CD4-positive, alpha-beta T cell (primary cell): ENCODE results near the gene MAPKBP1. TPM values are rescaled to one million over a fixed set of nuclear protein-coding genes. Genes with fewer than 3 reads are reported as not detected.

Experiments
- ATAC-seq: fragments of 200-7000 bp; cut with Tn5 transposase; one replicate; pipeline ENCODE4 v1.10.0; 2022; ENCODE audit warnings: mild to moderate bottlenecking; ENCODE audit not compliant: poor library complexity
- CTCF ChIA-PET: fragments of 350-600 bp; sonication (Branson Sonifier 250); formaldehyde crosslinking; loops from one replicate; lab custom pipeline; 2021; ENCODE audit warnings: antibody characterized with exemption, inconsistent platforms; lab: Charles Lee
- POLR2A ChIA-PET: fragments of 350-600 bp; sonication (Branson Sonifier 250); formaldehyde crosslinking; loops from one replicate; lab custom pipeline; 2021; ENCODE audit warnings: antibody characterized with exemption, inconsistent platforms; lab: Charles Lee
- DNase-seq, 14 experiments: peaks; one replicate each; pipeline ENCODE4 v3.0.0-alpha.2; 2013 to 2020; ENCODE audit warnings: mixed read lengths in 2 of 14
- H3K27ac ChIP-seq, 2 donors: one replicate each; pipeline versions ENCODE4 v1.5.1 to v1.7.0; 2013; ENCODE audit warnings: low read length in 2 of 2, low read depth in 1 of 2, mild to moderate bottlenecking in 1 of 2
- H3K27me3 ChIP-seq, 2 experiments: 1 replicate in 1 of 2; 2 replicates in 1 of 2; pipeline versions ENCODE4 v1.6.1 to v1.7.0; 2013; ENCODE audit warnings: low read length in 2 of 2, control low read depth in 1 of 2, mild to moderate bottlenecking in 1 of 2, moderate library complexity in 1 of 2; ENCODE audit not compliant: insufficient read depth in 2 of 2, control insufficient read depth in 1 of 2
- H3K36me3 ChIP-seq: one replicate; pipeline ENCODE4 v1.6.1; 2013; ENCODE audit warnings: low read length, control low read depth; ENCODE audit not compliant: insufficient read depth
- H3K4me1 ChIP-seq: one replicate; pipeline ENCODE4 v1.6.1; 2013; ENCODE audit warnings: low read length, control low read depth; ENCODE audit not compliant: insufficient read depth
- H3K4me3 ChIP-seq: one replicate; pipeline ENCODE4 v1.5.1; 2013; ENCODE audit warnings: mild to moderate bottlenecking, low read length, moderate library complexity
- H3K9me3 ChIP-seq, 2 experiments: 1 replicate in 1 of 2; 2 replicates in 1 of 2; pipeline versions ENCODE4 v1.6.1 to v1.7.0; 2013; ENCODE audit warnings: low read length in 2 of 2, mild to moderate bottlenecking in 2 of 2, control low read depth in 1 of 2, moderate library complexity in 1 of 2; ENCODE audit not compliant: control insufficient read depth in 1 of 2, insufficient read depth in 1 of 2
- H3K27ac Mint-ChIP-seq: one replicate; pipeline ENCODE4 v1.8.0; 2020; ENCODE audit warnings: mixed read lengths
- H3K27me3 Mint-ChIP-seq: one replicate; pipeline ENCODE4 v1.8.0; 2021; ENCODE audit warnings: mixed read lengths
- H3K36me3 Mint-ChIP-seq: one replicate; pipeline ENCODE4 v1.8.0; 2021; ENCODE audit warnings: low read depth, mixed read lengths
- H3K4me1 Mint-ChIP-seq: one replicate; pipeline ENCODE4 v1.8.0; 2021; ENCODE audit warnings: low read depth, mixed read lengths
- H3K4me3 Mint-ChIP-seq: one replicate; pipeline ENCODE4 v1.8.0; 2020; ENCODE audit warnings: mild to moderate bottlenecking, mixed read lengths
- H3K9me3 Mint-ChIP-seq: one replicate; pipeline ENCODE4 v1.8.0; 2020; ENCODE audit warnings: mixed read lengths
- intact Hi-C, 2 experiments: fragments of 100-400 bp; cut with DNase I in 1 of 2; cut with micrococcal nuclease in 1 of 2; formaldehyde crosslinking; loops; one replicate each; pipeline versions ENCODE4 v1.15.1 to v1.9.0; 2023 to 2025; cut with DNase I, micrococcal nuclease
- total RNA-seq, 174 experiments: library from RNA in 2 of 174; stranded (reverse) in 2 of 174; gene quantifications; one replicate each; pipeline ENCODE4 v1.2.3 and lab custom pipeline; 2021 to 2026
- TF ChIP-seq, protein P1 (sequence below): fragments of 200-600 bp; IDR thresholded peaks from one replicate; pipeline ENCODE4 v1.8.0; 2022; ENCODE audit warnings: antibody characterized with exemption, mild to moderate bottlenecking

MAPKBP1 gene
- total RNA-seq, 2 experiments from 2014 or later: 26.0 to 30.0 TPM

DNA sequence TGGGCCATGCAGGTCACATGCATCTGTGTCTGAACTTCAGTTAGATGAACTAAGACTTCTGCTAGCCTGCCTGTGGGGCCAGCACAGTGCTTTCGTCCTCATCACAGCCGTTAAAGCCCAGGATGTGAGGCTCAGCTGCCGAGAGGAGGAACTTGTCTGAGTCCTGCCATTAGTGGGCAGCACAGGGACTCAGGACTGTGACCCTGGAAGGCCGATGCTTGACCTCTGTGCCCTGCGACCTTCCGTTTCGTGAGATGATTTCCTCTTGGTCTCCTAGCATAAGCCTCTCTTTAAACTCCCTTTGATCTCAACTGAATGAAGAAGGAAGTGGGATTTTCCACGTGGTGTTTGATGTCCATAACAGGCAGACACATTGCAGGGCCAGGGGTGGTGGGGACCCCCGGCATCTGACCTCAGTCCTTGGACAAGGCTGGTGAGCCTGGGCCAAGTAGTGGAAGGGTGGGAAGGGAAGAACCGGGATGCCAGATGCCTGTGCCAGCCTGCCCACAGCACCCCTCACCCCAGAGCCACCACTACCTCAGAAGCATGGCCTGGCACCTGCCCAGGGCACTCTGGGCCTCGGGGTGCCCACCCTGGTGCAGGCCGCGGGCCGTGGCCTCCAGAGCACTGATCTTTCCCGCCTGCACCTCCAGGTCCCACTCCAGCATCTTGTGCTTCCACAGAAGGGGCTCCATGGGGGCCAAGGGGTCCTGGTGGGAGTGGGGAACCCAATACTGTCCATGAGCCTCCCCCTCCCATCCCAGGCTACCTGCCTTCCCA lies 86.0 kb downstream of the MAPKBP1 start:
- TF ChIP-seq, protein P1, sequence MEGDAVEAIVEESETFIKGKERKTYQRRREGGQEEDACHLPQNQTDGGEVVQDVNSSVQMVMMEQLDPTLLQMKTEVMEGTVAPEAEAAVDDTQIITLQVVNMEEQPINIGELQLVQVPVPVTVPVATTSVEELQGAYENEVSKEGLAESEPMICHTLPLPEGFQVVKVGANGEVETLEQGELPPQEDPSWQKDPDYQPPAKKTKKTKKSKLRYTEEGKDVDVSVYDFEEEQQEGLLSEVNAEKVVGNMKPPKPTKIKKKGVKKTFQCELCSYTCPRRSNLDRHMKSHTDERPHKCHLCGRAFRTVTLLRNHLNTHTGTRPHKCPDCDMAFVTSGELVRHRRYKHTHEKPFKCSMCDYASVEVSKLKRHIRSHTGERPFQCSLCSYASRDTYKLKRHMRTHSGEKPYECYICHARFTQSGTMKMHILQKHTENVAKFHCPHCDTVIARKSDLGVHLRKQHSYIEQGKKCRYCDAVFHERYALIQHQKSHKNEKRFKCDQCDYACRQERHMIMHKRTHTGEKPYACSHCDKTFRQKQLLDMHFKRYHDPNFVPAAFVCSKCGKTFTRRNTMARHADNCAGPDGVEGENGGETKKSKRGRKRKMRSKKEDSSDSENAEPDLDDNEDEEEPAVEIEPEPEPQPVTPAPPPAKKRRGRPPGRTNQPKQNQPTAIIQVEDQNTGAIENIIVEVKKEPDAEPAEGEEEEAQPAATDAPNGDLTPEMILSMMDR: no peak
- peaks cover 5% of the 10 kb centered on the region for H3K4me1 Mint-ChIP-seq
- no peak overlapping the region for H3K27ac Mint-ChIP-seq
- no peaks in the 10 kb centered on the region for H3K27me3 ChIP-seq
- H3K9me3 Mint-ChIP-seq: no peaks in the 10 kb centered on the region
- POLR2A ChIA-PET: no interaction called here
- no peaks in the 10 kb centered on the region for H3K36me3 ChIP-seq
- CTCF ChIA-PET: no interaction called here
- no peak overlapping the region for H3K4me3 Mint-ChIP-seq
- H3K9me3 ChIP-seq: no peaks in the 10 kb centered on the region
- no peaks in the 10 kb centered on the region for H3K27me3 Mint-ChIP-seq
- H3K4me1 ChIP-seq: peaks cover 14% of the 10 kb centered on the region
- H3K27ac ChIP-seq: no peak overlapping the region
- DNase-seq (peak in 1 of 14 experiments; percentile 20), ATAC-seq (no peak)
- no peak overlapping the region for H3K4me3 ChIP-seq
- intact Hi-C loops: no loop called here
- H3K36me3 Mint-ChIP-seq: no peaks in the 10 kb centered on the region

GRCh38 chr15:41861736-41862356 lies 87.6 kb downstream of the MAPKBP1 start:
- Histone ChIP-seq H3K36me3 (no peaks in the 10 kb centered on the region), H3K9me3 (no peaks in the 10 kb centered on the region), H3K4me1 (peaks cover 14% of the 10 kb centered on the region), H3K4me3 (no peak overlapping the region), H3K27ac (no peak overlapping the region), H3K27me3 (no peaks in the 10 kb centered on the region)
- no peak overlapping the region for H3K27ac Mint-ChIP-seq
- no peak overlapping the region for H3K4me3 Mint-ChIP-seq
- TF ChIP-seq, protein P1: no peak
- H3K27me3 Mint-ChIP-seq: no peaks in the 10 kb centered on the region
- POLR2A ChIA-PET: no interaction called here
- intact Hi-C loops: no loop called here
- peaks cover 5% of the 10 kb centered on the region for H3K4me1 Mint-ChIP-seq
- H3K9me3 Mint-ChIP-seq: no peaks in the 10 kb centered on the region
- no peaks in the 10 kb centered on the region for H3K36me3 Mint-ChIP-seq
- CTCF ChIA-PET: interaction anchor here (1.6 kb wide), 1 partner anchor 33 kb away, joined by 5 read pairs; no protein-coding TSS in a partner anchor
- no peak for DNase-seq
- ATAC-seq: no peak

- Mint-ChIP-seq H3K4me1 (peaks cover 5% of the 10 kb centered on the region), H3K36me3 (no peaks in the 10 kb centered on the region), H3K27me3 (no peaks in the 10 kb centered on the region), H3K27ac (no peak overlapping the region), H3K9me3 (no peaks in the 10 kb centered on the region), H3K4me3 (no peak overlapping the region)
- no peak overlapping the region for H3K4me3 ChIP-seq
- H3K27ac ChIP-seq: no peak overlapping the region
- CTCF ChIA-PET: interaction anchor here (1.6 kb wide), 1 partner anchor 32 kb away, joined by 5 read pairs; no protein-coding TSS in a partner anchor
- DNase-seq: peak in 1 of 14 experiments; percentile 24
- H3K4me1 ChIP-seq: peaks cover 14% of the 10 kb centered on the region
- TF ChIP-seq, protein P1: no peak
- POLR2A ChIA-PET: no interaction called here
- H3K27me3 ChIP-seq: no peaks in the 10 kb centered on the region
- no peak for ATAC-seq
- H3K9me3 ChIP-seq: no peaks in the 10 kb centered on the region
- intact Hi-C loops: no loop called here
- H3K36me3 ChIP-seq: no peaks in the 10 kb centered on the region
These were observed 88.3 kb downstream of the MAPKBP1 start for GRCh38 chr15:41862515-41863116.
